HUES48 (cell line): Measurements from ENCODE around the gene POLA2.
"Not testable (repeated sequence)": the region's sequence is repeated elsewhere in the genome, so short reads cannot be mapped to it uniquely, and the experiment has no call there.

ENCODE experiments used
- H3K27ac ChIP-seq: one replicate; pipeline ENCODE4 v1.7.0; 2013; ENCODE audit warnings: low read depth, low read length, inconsistent platforms
- H3K27me3 ChIP-seq: 2 replicates; pipeline ENCODE4 v1.6.1; 2013; ENCODE audit warnings: mild to moderate bottlenecking, low read length; ENCODE audit not compliant: control insufficient read depth, insufficient read depth
- H3K36me3 ChIP-seq: 2 replicates; pipeline ENCODE4 v1.6.1; 2013; ENCODE audit warnings: low read length; ENCODE audit not compliant: control insufficient read depth, insufficient read depth
- H3K4me1 ChIP-seq: 2 replicates; pipeline ENCODE4 v1.6.1; 2013; ENCODE audit warnings: mild to moderate bottlenecking, low read length; ENCODE audit not compliant: control insufficient read depth, insufficient read depth
- H3K4me3 ChIP-seq: 2 replicates; pipeline ENCODE4 v1.5.1; 2013; ENCODE audit warnings: mild to moderate bottlenecking, low read depth, low read length
- H3K9ac ChIP-seq: 2 replicates; pipeline ENCODE4 v1.6.1; 2013; ENCODE audit warnings: mild to moderate bottlenecking, low read depth, low read length, moderate library complexity
- H3K9me3 ChIP-seq: 2 replicates; pipeline ENCODE4 v1.6.1; 2013; ENCODE audit warnings: low read length; ENCODE audit not compliant: control insufficient read depth, insufficient read depth

The POLA2 gene

GRCh38 chr11:65264747-65265146 is 3.0 kb downstream of the POLA2 start:
- not testable (repeated sequence) for H3K27me3 ChIP-seq, H3K27ac ChIP-seq, H3K9ac ChIP-seq, H3K4me3 ChIP-seq, H3K4me1 ChIP-seq, H3K9me3 ChIP-seq
- peaks cover 34% of the 10 kb centered on the region for H3K36me3 ChIP-seq

GRCh38 chr11:65266210-65266609 is 4.4 kb downstream of the POLA2 start:
- peaks cover 47% of the 10 kb centered on the region for H3K36me3 ChIP-seq
- H3K27me3 ChIP-seq = no peaks in the 10 kb centered on the region
- no peak overlapping the region for H3K9ac ChIP-seq
- H3K27ac ChIP-seq = no peak overlapping the region
- no peaks in the 10 kb centered on the region for H3K9me3 ChIP-seq
- H3K4me1 ChIP-seq = peaks cover 6% of the 10 kb centered on the region; the same call in 1 of the 2 replicates
- H3K4me3 ChIP-seq = no peak overlapping the region

GRCh38 chr11:65274735-65275682 is 13.2 kb downstream of the POLA2 start:
- peaks cover 73% of the 10 kb centered on the region for H3K36me3 ChIP-seq
- H3K27ac ChIP-seq = peak overlapping the region; percentile 54
- no peak overlapping the region for H3K4me3 ChIP-seq
- H3K27me3 ChIP-seq = no peaks in the 10 kb centered on the region
- H3K9ac ChIP-seq = no peak overlapping the region
- 0 out of 2 replicates have a peak, but pooled peaks cover 3% of the 10 kb centered on the region for H3K4me1 ChIP-seq
- H3K9me3 ChIP-seq = no peaks in the 10 kb centered on the region

- peaks cover 73% of the 10 kb centered on the region for H3K36me3 ChIP-seq
These were observed 14.1 kb downstream of the POLA2 start for GRCh38 chr11:65275906-65276305.

GRCh38 chr11:65277631-65278277 is 16.0 kb downstream of the POLA2 start:
- H3K36me3 ChIP-seq = peaks cover 76% of the 10 kb centered on the region
- H3K4me1 ChIP-seq = 0 out of 2 replicates have a peak, but pooled peaks cover 3% of the 10 kb centered on the region
- no peak overlapping the region for H3K27ac ChIP-seq
- no peaks in the 10 kb centered on the region for H3K27me3 ChIP-seq
- no peak overlapping the region for H3K4me3 ChIP-seq
- no peaks in the 10 kb centered on the region for H3K9me3 ChIP-seq
- H3K9ac ChIP-seq = no peak overlapping the region

More at GRCh38 chr11:65275906-65276305, 14.1 kb downstream of the POLA2 start:
- Histone ChIP-seq H3K9ac (no peak overlapping the region), H3K4me1 (0 out of 2 replicates have a peak, but pooled peaks cover 3% of the 10 kb centered on the region), H3K27ac (peak overlapping the region; percentile 54), H3K9me3 (no peaks in the 10 kb centered on the region), H3K27me3 (no peaks in the 10 kb centered on the region), H3K4me3 (no peak overlapping the region)

GRCh38 chr11:65278356-65278755 is 16.6 kb downstream of the POLA2 start:
- no peak overlapping the region for H3K9ac ChIP-seq
- 0 out of 2 replicates have a peak, but pooled peaks cover 3% of the 10 kb centered on the region for H3K4me1 ChIP-seq
- H3K27me3 ChIP-seq = no peaks in the 10 kb centered on the region
- H3K36me3 ChIP-seq = peaks cover 82% of the 10 kb centered on the region
- peak overlapping the region; percentile 48 for H3K27ac ChIP-seq
- no peaks in the 10 kb centered on the region for H3K9me3 ChIP-seq
- no peak overlapping the region for H3K4me3 ChIP-seq

GRCh38 chr11:65279279-65279678 is 17.5 kb downstream of the POLA2 start:
- Histone ChIP-seq H3K4me3 (no peak overlapping the region), H3K9me3 (no peaks in the 10 kb centered on the region), H3K36me3 (peaks cover 88% of the 10 kb centered on the region), H3K4me1 (0 out of 2 replicates have a peak, but pooled peaks cover 3% of the 10 kb centered on the region), H3K27ac (peak overlapping the region; percentile 56), H3K9ac (no peak overlapping the region), H3K27me3 (no peaks in the 10 kb centered on the region)

GRCh38 chr11:65279741-65280440 is 18.1 kb downstream of the POLA2 start:
- no peaks in the 10 kb centered on the region for H3K9me3 ChIP-seq
- H3K27me3 ChIP-seq = no peaks in the 10 kb centered on the region
- H3K36me3 ChIP-seq = peaks cover 94% of the 10 kb centered on the region
- peak overlapping the region; percentile 56 for H3K27ac ChIP-seq
- H3K9ac ChIP-seq = no peak overlapping the region
- H3K4me1 ChIP-seq = 0 out of 2 replicates have a peak, but pooled peaks cover 3% of the 10 kb centered on the region
- H3K4me3 ChIP-seq = no peak overlapping the region

GRCh38 chr11:65280646-65281045 is 18.9 kb downstream of the POLA2 start:
- no peak overlapping the region for H3K9ac ChIP-seq
- no peaks in the 10 kb centered on the region for H3K27me3 ChIP-seq
- no peak overlapping the region for H3K4me3 ChIP-seq
- H3K9me3 ChIP-seq = no peaks in the 10 kb centered on the region
- no peak overlapping the region for H3K27ac ChIP-seq
- H3K4me1 ChIP-seq = 0 out of 2 replicates have a peak, but pooled peaks cover 3% of the 10 kb centered on the region
- H3K36me3 ChIP-seq = peaks cover 97% of the 10 kb centered on the region

- H3K27me3 ChIP-seq = no peaks in the 10 kb centered on the region
- H3K36me3 ChIP-seq = peaks cover 91% of the 10 kb centered on the region
- no peak overlapping the region for H3K4me3 ChIP-seq
- H3K9me3 ChIP-seq = no peaks in the 10 kb centered on the region
- 0 out of 2 replicates have a peak, but pooled peaks cover 4% of the 10 kb centered on the region for H3K4me1 ChIP-seq
- no peak overlapping the region for H3K27ac ChIP-seq
- no peak overlapping the region for H3K9ac ChIP-seq
These were observed 24.9 kb downstream of the POLA2 start for GRCh38 chr11:65286686-65287085.
